GM10266 (cell line): ENCODE results near the gene CYP27C1.

Source experiments
- DNase-seq: peaks from one replicate; pipeline ENCODE4 v3.0.0; 2012; ENCODE audit errors: extremely low spot score
- CTCF ChIP-seq: IDR thresholded peaks from 2 replicates; pipeline ENCODE4 v1.5.1; 2012; ENCODE audit warnings: mild to moderate bottlenecking, low read depth; ENCODE audit not compliant: control insufficient read depth, insufficient read depth; ENCODE audit errors: missing control alignments

The CYP27C1 gene

GRCh38 chr2:127174136-127174535 lies 46.0 kb downstream of the CYP27C1 start:
- no peak for TF ChIP-seq CTCF
- peak; percentile 38 for DNase-seq

GRCh38 chr2:127173057-127173456 lies 47.0 kb downstream of the CYP27C1 start:
- no peak for DNase-seq
- no peak for TF ChIP-seq CTCF

DNA sequence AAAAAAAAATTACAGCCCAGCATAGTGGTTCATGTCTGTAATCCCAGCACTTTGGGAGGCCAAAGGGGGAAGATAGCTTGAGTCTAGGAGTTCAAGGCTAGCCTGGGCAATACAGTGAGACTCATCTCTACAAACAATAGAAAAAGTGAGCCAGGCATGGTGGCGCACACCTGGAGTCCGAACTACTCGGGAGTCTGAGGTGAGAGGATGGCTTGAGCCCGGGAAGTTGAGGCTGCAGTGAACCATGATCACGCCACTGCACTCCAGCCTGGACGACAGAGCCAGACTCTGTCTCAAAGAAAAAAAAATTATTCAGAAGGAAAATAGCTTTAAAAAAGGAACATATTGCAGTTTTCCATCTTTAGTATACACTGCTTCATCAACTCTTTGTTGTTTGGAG lies 47.8 kb downstream of the CYP27C1 start:
- DNase-seq = no peak
- no peak for TF ChIP-seq CTCF

DNA sequence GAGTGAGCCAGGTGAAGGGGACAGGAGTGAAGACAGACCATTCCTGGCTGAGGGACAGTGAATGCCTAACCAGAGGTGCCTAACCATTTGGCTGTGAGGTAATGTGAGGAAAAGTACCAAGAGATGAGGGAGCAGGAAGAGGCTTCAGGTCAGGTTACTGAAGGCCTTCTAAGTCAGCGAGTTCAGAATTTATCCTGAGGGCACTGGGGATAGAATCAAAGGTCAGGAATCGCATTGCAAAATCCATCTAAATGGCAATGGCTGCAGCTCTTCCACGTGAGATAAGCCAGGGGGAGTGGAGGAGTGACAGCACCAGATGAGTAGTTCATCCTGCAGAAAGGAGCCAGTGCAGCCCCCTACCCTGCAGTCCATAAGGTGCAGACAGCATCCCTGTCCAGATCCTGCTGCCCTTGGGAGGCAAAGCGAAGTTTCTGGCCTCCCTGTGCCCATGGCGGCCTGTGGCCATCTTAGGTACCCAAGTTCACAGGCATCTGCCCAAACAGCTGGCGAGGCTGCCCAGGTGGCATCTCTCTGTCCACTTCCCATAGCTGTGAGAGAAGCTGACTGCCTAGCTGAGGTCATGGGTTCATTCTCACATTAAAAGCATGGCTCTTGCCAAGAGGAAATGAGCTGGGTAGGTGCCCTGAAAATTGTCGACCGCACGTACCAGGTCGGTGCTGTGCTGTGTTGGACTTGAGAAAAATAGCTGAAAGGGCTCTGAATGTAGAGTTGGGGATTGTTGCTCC lies 49.5 kb downstream of the CYP27C1 start:
- TF ChIP-seq CTCF = no peak
- no peak for DNase-seq

DNA sequence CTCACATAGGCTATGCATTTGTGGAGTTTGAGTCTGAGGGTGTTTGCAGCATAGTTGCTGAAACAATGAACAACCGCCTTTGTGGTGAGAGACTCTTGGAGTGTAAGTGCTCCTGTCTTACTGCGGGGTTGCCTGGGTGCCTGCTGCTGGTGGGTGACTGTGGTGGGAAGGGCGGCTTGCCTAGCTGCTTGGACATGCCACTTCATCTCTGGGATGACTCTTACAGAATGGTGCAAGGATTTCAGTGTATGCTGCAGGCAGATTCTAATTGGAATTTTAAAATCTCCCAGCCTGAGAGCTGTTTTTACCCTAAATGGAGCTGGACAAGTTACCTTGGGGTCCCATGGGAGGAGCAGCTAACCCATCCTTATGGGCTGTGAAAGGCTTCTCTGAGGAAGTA lies 50.1 kb downstream of the CYP27C1 start:
- no peak for DNase-seq
- no peak for TF ChIP-seq CTCF

DNA sequence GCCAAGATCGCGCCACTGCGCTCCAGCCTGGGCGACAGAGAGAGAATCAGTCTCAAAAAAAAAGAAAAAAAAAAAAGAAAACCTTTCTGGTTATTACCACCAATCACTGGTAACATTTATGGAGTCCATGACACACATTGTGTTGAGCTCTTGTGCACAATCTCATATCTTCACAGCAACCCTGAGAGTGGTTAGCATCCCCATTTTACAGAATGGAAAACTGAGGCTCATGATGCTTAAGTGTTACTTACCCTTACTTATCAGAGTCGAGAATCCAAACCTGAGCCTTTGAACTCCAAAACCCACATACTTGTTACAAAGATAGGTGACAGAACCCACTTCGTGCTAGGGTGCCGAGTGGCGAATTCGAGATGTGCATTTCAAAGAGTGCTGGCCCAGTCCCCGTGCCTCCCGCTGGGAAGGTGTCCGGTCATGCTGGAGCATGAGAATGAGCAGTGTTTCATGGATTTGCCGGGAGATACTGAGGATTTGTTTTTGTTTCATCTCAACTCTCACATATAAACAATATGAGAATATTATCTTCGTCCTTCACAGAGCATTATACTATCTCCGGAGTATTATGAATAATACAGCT lies 50.9 kb downstream of the CYP27C1 start:
- no peak for TF ChIP-seq CTCF
- no peak for DNase-seq

GRCh38 chr2:127166231-127166860 lies 53.8 kb downstream of the CYP27C1 start:
- TF ChIP-seq CTCF = no peak

More at GRCh38 chr2:127166231-127166860, 53.8 kb downstream of the CYP27C1 start:
- DNase-seq = no peak
